H1 (cell line): Measurements from ENCODE around the gene NFIC.

ENCODE experiments used
- ATF3 ChIP-seq: IDR thresholded peaks from 2 replicates; pipeline ENCODE4 v1.6.1; 2011; ENCODE audit warnings: low read depth, mild to moderate bottlenecking, low read length; ENCODE audit not compliant: insufficient read depth
- CTCF ChIP-seq, 3 experiments: IDR thresholded peaks; 1 replicate in 2 of 3; 2 replicates in 1 of 3; pipeline versions ENCODE4 v1.5.1 to v1.6.1; 2011; ENCODE audit warnings: low read length in 3 of 3, mild to moderate bottlenecking in 3 of 3, inconsistent platforms in 2 of 3, low read depth in 1 of 3, moderate library complexity in 1 of 3; ENCODE audit not compliant: insufficient read depth in 1 of 3; ENCODE audit errors: control extremely low read depth in 1 of 3
- EP300 ChIP-seq, 2 experiments: IDR thresholded peaks; 1 replicate in 1 of 2; 2 replicates in 1 of 2; pipeline ENCODE4 v1.6.1; 2011 to 2012; ENCODE audit warnings: low read depth in 2 of 2, low read length in 2 of 2, mild to moderate bottlenecking in 2 of 2, borderline replicate concordance in 1 of 2, inconsistent platforms in 1 of 2, moderate library complexity in 1 of 2
- GTF2F1 ChIP-seq: IDR thresholded peaks from 2 replicates; pipeline ENCODE4 v1.6.1; 2012; ENCODE audit warnings: low read depth, low read length, improper control_type of control experiment, borderline replicate concordance
- JUND ChIP-seq: IDR thresholded peaks from 2 replicates; pipeline ENCODE4 v1.6.1; 2011; ENCODE audit warnings: mild to moderate bottlenecking, improper control_type of control experiment, low read length
- POLR2A ChIP-seq, 2 experiments: IDR thresholded peaks; 1 replicate in 1 of 2; 2 replicates in 1 of 2; pipeline ENCODE4 v1.6.1; 2011; ENCODE audit warnings: low read depth in 2 of 2, low read length in 2 of 2, mild to moderate bottlenecking in 2 of 2; ENCODE audit errors: control extremely low read depth in 1 of 2
- RAD21 ChIP-seq, 2 experiments: IDR thresholded peaks in 1 of 2; conservative IDR thresholded peaks in 1 of 2; 2 replicates each; pipeline ENCODE4 v1.6.1; 2011; ENCODE audit warnings: low read depth in 2 of 2, low read length in 2 of 2, improper control_type of control experiment in 1 of 2, inconsistent platforms in 1 of 2, mild to moderate bottlenecking in 1 of 2, moderate library complexity in 1 of 2
- RNF2 ChIP-seq: fragments of 200-900, 300-1000 bp; sonication (generic); IDR thresholded peaks from 2 replicates; pipeline ENCODE4 v1.7.1; 2016; ENCODE audit warnings: borderline replicate concordance, low read depth, mild to moderate bottlenecking, antibody characterized with exemption, low read length; ENCODE audit not compliant: poor library complexity, severe bottlenecking; ENCODE audit errors: missing control alignments
- SIN3A ChIP-seq, 2 experiments: IDR thresholded peaks in 1 of 2; conservative IDR thresholded peaks in 1 of 2; 2 replicates each; pipeline ENCODE4 v1.6.1; 2011 to 2012; ENCODE audit warnings: low read length in 2 of 2, improper control_type of control experiment in 1 of 2, low read depth in 1 of 2, mild to moderate bottlenecking in 1 of 2
- USF2 ChIP-seq: IDR thresholded peaks from 2 replicates; pipeline ENCODE4 v1.6.1; 2011; ENCODE audit warnings: low read length, improper control_type of control experiment

GRCh38 chr19:3440082-3440481 is 73.7 kb downstream of the NFIC start:
- TF ChIP-seq CTCF (IDR thresholded peaks at IDR 0.05; ENCODE audit: control extremely low read depth in 1 of 3, insufficient read depth in 1 of 3, low read depth in 1 of 3, low read length in 3 of 3) (peak; percentile 78 to 83 (median 78)), SIN3A (conservative IDR thresholded peaks at IDR 0.05 in 1 of 2, IDR thresholded peaks at IDR 0.05 in 1 of 2; ENCODE audit: low read depth in 1 of 2, low read length in 2 of 2) (no peak), USF2 (no peak), GTF2F1 (no peak), RAD21 (IDR thresholded peaks at IDR 0.05 in 1 of 2, conservative IDR thresholded peaks at IDR 0.05 in 1 of 2; ENCODE audit: low read depth in 2 of 2, low read length in 2 of 2) (peak; percentile 84 to 87), JUND (no peak), POLR2A (IDR thresholded peaks at IDR 0.05; ENCODE audit: control extremely low read depth in 1 of 2, low read depth in 2 of 2, low read length in 2 of 2) (no peak), ATF3 (no peak), EP300 (IDR thresholded peaks at IDR 0.05; ENCODE audit: borderline replicate concordance in 1 of 2, low read depth in 2 of 2, low read length in 2 of 2) (no peak), RNF2 (no peak)
